Astrocyte (in vitro differentiated cells and primary cell): ENCODE results near the gene MACC1. TPM values are rescaled to one million over a fixed set of nuclear protein-coding genes. Genes with fewer than 3 reads are reported as not detected.
"Not testable (repeated sequence)": the region's sequence is repeated elsewhere in the genome, so short reads cannot be mapped to it uniquely, and the experiment has no call there.

Experiments
- DNase-seq: peaks from one replicate; pipeline ENCODE4 v3.0.0-alpha.2; 2010; ENCODE audit warnings: low read depth
- FAIRE-seq: peaks from 2 replicates; lab custom pipeline; 2011; peaks lifted over from hg19 to GRCh38; lab: Jason Lieb, UNC
- H2AFZ ChIP-seq: 2 replicates; pipeline ENCODE4 v1.6.0; 2012; ENCODE audit warnings: low read depth, low read length, inconsistent platforms
- H3K27ac ChIP-seq: 2 replicates; pipeline ENCODE4 v1.5.1; 2011; ENCODE audit warnings: low read depth, low read length, inconsistent platforms
- H3K27me3 ChIP-seq: 2 replicates; pipeline ENCODE4 v1.6.0; 2011; ENCODE audit warnings: low read length, inconsistent platforms; ENCODE audit not compliant: insufficient read depth
- H3K36me3 ChIP-seq: 2 replicates; pipeline ENCODE4 v1.5.1; 2011; ENCODE audit warnings: low read length, inconsistent platforms; ENCODE audit not compliant: insufficient read depth
- H3K4me1 ChIP-seq: 2 replicates; pipeline ENCODE4 v1.5.1; 2011; ENCODE audit warnings: low read length, inconsistent platforms; ENCODE audit not compliant: insufficient read depth
- H3K4me2 ChIP-seq: 2 replicates; pipeline ENCODE4 v1.6.0; 2012; ENCODE audit warnings: low read length, inconsistent platforms
- H3K4me3 ChIP-seq: 2 replicates; pipeline ENCODE4 v1.5.1; 2011; ENCODE audit warnings: low read depth, mild to moderate bottlenecking, low read length, inconsistent platforms; ENCODE audit not compliant: insufficient read depth
- H3K79me2 ChIP-seq: 2 replicates; pipeline ENCODE4 v1.6.0; 2012; ENCODE audit warnings: mild to moderate bottlenecking, low read length, inconsistent platforms; ENCODE audit not compliant: insufficient read depth
- H3K9ac ChIP-seq: 2 replicates; pipeline ENCODE4 v1.6.0; 2012; ENCODE audit warnings: mild to moderate bottlenecking, low read length, inconsistent platforms
- H3K9me3 ChIP-seq: 2 replicates; pipeline ENCODE4 v1.5.1; 2012; ENCODE audit warnings: low read depth, mild to moderate bottlenecking, low read length, inconsistent platforms; ENCODE audit not compliant: insufficient read depth
- H4K20me1 ChIP-seq: 2 replicates; pipeline ENCODE4 v1.6.0; 2012; ENCODE audit warnings: low read length, inconsistent platforms; ENCODE audit not compliant: insufficient read depth
- H3K27ac Mint-ChIP-seq: one replicate; pipeline ENCODE4 v1.8.0; 2021; ENCODE audit warnings: mild to moderate bottlenecking, mixed read lengths; ENCODE audit not compliant: unreplicated experiment
- H3K27me3 Mint-ChIP-seq: one replicate; pipeline ENCODE4 v1.8.0; 2021; ENCODE audit warnings: low read depth, mixed read lengths; ENCODE audit not compliant: unreplicated experiment
- H3K36me3 Mint-ChIP-seq: one replicate; pipeline ENCODE4 v1.8.0; 2021; ENCODE audit warnings: low read depth, mixed read lengths; ENCODE audit not compliant: unreplicated experiment
- H3K4me1 Mint-ChIP-seq: one replicate; pipeline ENCODE4 v1.8.0; 2021; ENCODE audit warnings: low read depth, mixed read lengths; ENCODE audit not compliant: unreplicated experiment
- H3K4me3 Mint-ChIP-seq: one replicate; pipeline ENCODE4 v1.8.0; 2021; ENCODE audit warnings: mild to moderate bottlenecking, moderate library complexity, mixed read lengths; ENCODE audit not compliant: unreplicated experiment
- H3K9me3 Mint-ChIP-seq: one replicate; pipeline ENCODE4 v1.8.0; 2021; ENCODE audit warnings: mild to moderate bottlenecking, mixed read lengths; ENCODE audit not compliant: unreplicated experiment
- EZH2 ChIP-seq: IDR thresholded peaks from 2 replicates; pipeline ENCODE4 v1.6.1; 2012; ENCODE audit warnings: mild to moderate bottlenecking, low read length, inconsistent platforms; ENCODE audit not compliant: insufficient read depth
- total RNA-seq: library from RNA; stranded (reverse); gene quantifications from 2 replicates; pipeline ENCODE4 v1.2.1, GENCODE V29; 2021
- TF ChIP-seq, protein P1 (sequence below): IDR thresholded peaks from 2 replicates; pipeline ENCODE4 v1.5.1; 2011; ENCODE audit warnings: low read depth, mild to moderate bottlenecking, inconsistent platforms, low read length, moderate library complexity; ENCODE audit not compliant: insufficient read depth

The MACC1 gene
- total RNA-seq, 1 donor from 2014 or later, result 2.0 TPM

GRCh38 chr7:20129920-20130319, 87.3 kb downstream of the MACC1 start:
- H3K4me3 ChIP-seq, result no peak overlapping the region

GRCh38 chr7:20128001-20128400, 89.2 kb downstream of the MACC1 start:
- Mint-ChIP-seq H3K36me3 (no peaks in the 10 kb centered on the region), H3K4me1 (no peaks in the 10 kb centered on the region), H3K4me3 (no peak overlapping the region), H3K27me3 (no peaks in the 10 kb centered on the region), H3K27ac (no peak overlapping the region), H3K9me3 (no peaks in the 10 kb centered on the region)
- Histone ChIP-seq H3K9me3 (no peaks in the 10 kb centered on the region), H3K27ac (no peak overlapping the region), H3K4me3 (no peak overlapping the region), H2AFZ (no peak overlapping the region), H4K20me1 (no peaks in the 10 kb centered on the region), H3K27me3 (no peaks in the 10 kb centered on the region), H3K36me3 (no peaks in the 10 kb centered on the region), H3K79me2 (no peaks in the 10 kb centered on the region), H3K4me2 (no peak overlapping the region), H3K9ac (no peak overlapping the region), H3K4me1 (no peaks in the 10 kb centered on the region)
- no peak for DNase-seq
- TF ChIP-seq, protein P1, sequence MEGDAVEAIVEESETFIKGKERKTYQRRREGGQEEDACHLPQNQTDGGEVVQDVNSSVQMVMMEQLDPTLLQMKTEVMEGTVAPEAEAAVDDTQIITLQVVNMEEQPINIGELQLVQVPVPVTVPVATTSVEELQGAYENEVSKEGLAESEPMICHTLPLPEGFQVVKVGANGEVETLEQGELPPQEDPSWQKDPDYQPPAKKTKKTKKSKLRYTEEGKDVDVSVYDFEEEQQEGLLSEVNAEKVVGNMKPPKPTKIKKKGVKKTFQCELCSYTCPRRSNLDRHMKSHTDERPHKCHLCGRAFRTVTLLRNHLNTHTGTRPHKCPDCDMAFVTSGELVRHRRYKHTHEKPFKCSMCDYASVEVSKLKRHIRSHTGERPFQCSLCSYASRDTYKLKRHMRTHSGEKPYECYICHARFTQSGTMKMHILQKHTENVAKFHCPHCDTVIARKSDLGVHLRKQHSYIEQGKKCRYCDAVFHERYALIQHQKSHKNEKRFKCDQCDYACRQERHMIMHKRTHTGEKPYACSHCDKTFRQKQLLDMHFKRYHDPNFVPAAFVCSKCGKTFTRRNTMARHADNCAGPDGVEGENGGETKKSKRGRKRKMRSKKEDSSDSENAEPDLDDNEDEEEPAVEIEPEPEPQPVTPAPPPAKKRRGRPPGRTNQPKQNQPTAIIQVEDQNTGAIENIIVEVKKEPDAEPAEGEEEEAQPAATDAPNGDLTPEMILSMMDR, result no peak
- TF ChIP-seq EZH2, result no peak
- FAIRE-seq, result no peak

More at GRCh38 chr7:20129920-20130319, 87.3 kb downstream of the MACC1 start:
- Histone ChIP-seq H3K27ac (no peak overlapping the region), H4K20me1 (no peaks in the 10 kb centered on the region), H3K9ac (no peak overlapping the region), H3K4me2 (no peak overlapping the region), H3K36me3 (no peaks in the 10 kb centered on the region), H3K79me2 (no peaks in the 10 kb centered on the region), H2AFZ (no peak overlapping the region), H3K4me1 (no peaks in the 10 kb centered on the region), H3K9me3 (no peaks in the 10 kb centered on the region), H3K27me3 (no peaks in the 10 kb centered on the region)
- Mint-ChIP-seq H3K9me3 (no peaks in the 10 kb centered on the region), H3K27me3 (no peaks in the 10 kb centered on the region), H3K27ac (no peak overlapping the region), H3K4me3 (no peak overlapping the region), H3K36me3 (no peaks in the 10 kb centered on the region), H3K4me1 (no peaks in the 10 kb centered on the region)
- no peak for DNase-seq
- TF ChIP-seq EZH2, result no peak
- TF ChIP-seq, protein P1, result no peak
- FAIRE-seq, result no peak

DNA sequence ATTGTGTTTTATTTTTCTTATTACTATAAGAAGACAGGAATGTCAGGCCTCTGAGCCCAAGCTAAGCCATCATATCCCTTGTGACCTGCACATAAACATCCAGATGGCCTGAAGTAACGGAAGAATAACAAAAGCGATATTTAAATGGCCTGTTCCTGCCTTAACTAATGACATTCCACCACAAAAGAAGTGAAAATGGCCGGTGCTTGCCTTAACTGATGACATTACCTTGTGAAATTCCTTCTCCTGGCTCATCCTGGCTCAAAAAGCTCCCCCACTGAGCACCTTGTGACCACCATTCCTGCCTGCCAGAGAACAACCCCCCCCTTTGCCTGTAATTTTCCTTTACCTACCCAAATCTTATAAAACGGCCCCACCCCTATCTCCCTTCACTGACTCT, 91.1 kb downstream of the MACC1 start:
- H3K4me2 ChIP-seq, H3K27ac ChIP-seq, H3K27me3 ChIP-seq: not testable (repeated sequence)

DNA sequence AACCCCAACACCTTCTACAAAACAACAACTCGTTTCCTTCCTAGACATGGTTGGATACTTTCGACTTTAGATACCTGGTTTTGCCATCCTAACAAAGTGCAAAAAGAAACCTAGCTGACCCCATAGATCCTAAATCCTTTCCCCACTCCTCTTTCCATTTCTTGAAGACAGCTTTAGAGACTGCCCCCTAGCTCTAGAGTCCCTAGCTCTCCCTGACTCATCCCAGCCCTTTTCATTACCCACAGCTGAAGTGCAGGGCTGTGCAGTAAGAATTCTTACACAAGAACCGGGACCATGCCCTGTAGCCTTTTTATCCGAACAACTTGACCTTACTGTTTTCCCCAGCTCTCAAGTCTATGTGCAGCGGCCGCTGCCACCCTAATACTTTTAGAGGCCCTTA, 93.1 kb downstream of the MACC1 start:
- H3K79me2 ChIP-seq, H3K4me2 ChIP-seq, H3K4me3 Mint-ChIP-seq, H3K4me3 ChIP-seq, H3K27ac ChIP-seq, H3K9me3 ChIP-seq, H3K36me3 ChIP-seq, H3K27me3 Mint-ChIP-seq, H2AFZ ChIP-seq, H4K20me1 ChIP-seq, DNase-seq, H3K4me1 ChIP-seq, H3K27ac Mint-ChIP-seq, H3K36me3 Mint-ChIP-seq, H3K4me1 Mint-ChIP-seq, FAIRE-seq, H3K9me3 Mint-ChIP-seq, H3K27me3 ChIP-seq, H3K9ac ChIP-seq: not testable (repeated sequence)

More for the DNA sequence above, 91.1 kb downstream of the MACC1 start:
- H3K27ac Mint-ChIP-seq, FAIRE-seq, H3K36me3 Mint-ChIP-seq, H3K9me3 Mint-ChIP-seq, H3K36me3 ChIP-seq, H3K4me3 Mint-ChIP-seq, H3K9ac ChIP-seq, H3K4me1 Mint-ChIP-seq, H3K9me3 ChIP-seq, H3K79me2 ChIP-seq, H3K4me1 ChIP-seq, H3K27me3 Mint-ChIP-seq, DNase-seq, H3K4me3 ChIP-seq, H2AFZ ChIP-seq, H4K20me1 ChIP-seq: not testable (repeated sequence)

GRCh38 chr7:20122653-20123316, 94.4 kb downstream of the MACC1 start:
- FAIRE-seq, H3K36me3 ChIP-seq, H3K9me3 ChIP-seq, H3K4me1 ChIP-seq, H3K4me3 ChIP-seq, H3K27me3 ChIP-seq, DNase-seq, H3K4me3 Mint-ChIP-seq, H3K4me1 Mint-ChIP-seq, H3K27ac ChIP-seq, H2AFZ ChIP-seq, H3K4me2 ChIP-seq, H3K9ac ChIP-seq, H3K27me3 Mint-ChIP-seq, H4K20me1 ChIP-seq, H3K27ac Mint-ChIP-seq, H3K36me3 Mint-ChIP-seq, H3K79me2 ChIP-seq, H3K9me3 Mint-ChIP-seq: not testable (repeated sequence)
